Measurements from ENCODE around the gene SAPCD1.

DNA sequence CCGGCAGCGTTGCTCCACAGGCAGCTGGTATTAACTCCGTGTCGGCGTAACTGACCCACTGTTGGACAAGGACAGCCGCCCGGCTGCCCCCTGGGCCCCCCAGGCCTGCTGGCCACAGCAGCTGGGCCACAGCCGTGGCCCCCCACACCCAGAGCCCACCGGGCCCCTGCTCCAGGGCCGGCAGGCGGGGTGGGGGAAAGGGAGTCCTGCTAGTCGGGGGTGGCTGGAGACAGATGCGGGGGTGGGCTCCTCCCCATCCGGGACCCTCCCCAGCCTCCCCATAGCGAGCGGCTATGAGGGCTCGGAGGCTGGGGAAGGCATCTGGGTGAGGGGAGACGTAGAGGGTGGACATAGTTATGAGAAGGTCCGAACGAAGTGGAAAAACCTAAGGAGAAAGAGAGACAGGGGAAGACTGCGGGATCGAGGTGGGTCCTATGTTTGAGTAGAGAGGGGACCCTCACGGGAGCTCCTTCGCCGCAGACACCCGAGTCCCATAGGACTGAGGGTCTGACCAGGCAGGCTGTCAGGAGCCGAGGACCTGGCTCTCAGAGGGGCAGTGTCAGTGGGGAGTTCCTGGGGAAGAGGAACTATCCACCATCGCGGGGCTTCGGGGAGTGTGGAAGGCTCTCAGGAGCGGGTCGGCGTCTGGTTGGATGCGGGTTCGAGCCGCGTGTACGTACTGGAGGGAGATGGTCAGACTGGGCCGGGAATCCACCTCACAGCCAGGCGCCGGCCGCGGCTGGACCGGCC lies 32.6 kb downstream of the SAPCD1 start:
- TF ChIP-seq POLR2AphosphoS5 (IDR thresholded peaks at IDR 0.05; ENCODE audit: low read length) (no peak), POLR2A (IDR thresholded peaks at IDR 0.05; ENCODE audit: low read depth, low read length) (no peak)

Measured in GM12878 (cell line).